Measurements from ENCODE around the gene PPFIBP1.
"Not testable (repeated sequence)": the region's sequence is repeated elsewhere in the genome, so short reads cannot be mapped to it uniquely, and the experiment has no call there.

The PPFIBP1 gene

DNA sequence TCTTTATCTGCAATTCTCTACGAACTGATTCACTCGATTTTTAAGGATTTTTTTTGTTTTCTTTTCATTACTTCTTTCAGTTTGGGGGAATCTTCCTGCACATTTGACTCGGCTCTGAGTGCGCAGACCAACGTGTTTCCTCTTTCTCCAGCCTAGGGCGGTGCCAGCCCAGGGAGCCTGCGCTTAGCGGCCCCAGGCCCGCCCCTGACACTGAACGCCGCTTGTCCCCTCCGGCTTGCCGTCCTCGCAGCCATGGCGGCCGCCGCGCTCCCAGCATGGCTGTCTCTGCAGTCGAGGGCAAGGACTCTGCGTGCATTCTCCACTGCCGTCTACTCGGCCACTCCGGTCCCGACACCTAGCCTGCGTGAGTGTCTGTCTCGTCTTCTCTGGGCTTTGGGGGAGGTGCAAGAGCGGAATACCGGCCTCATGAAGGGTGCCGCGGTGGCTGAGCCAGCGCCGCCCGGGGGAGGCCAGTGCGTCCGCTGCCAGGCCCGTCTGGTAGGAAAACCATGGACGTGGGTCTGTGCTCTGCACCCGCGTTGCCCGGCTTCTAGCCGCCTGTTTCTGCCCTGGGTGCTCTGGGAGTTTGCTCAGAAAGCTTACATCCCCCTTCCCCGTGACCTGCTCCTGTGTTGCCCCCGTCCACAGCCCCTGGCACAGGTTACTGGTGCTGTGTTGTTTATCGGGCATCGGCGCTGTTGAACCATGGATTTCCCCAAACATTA, 186.7 kb downstream of the PPFIBP1 start, which contains the start of gene MRPS35:
TSS of gene MRPS35 (plus strand) at position 241 of the 725 bp plus-strand sequence. CDS start at position 253, 12 bp downstream.
- peak; percentile 49 for DNase-seq (ENCODE audit: low spot score)

DNA sequence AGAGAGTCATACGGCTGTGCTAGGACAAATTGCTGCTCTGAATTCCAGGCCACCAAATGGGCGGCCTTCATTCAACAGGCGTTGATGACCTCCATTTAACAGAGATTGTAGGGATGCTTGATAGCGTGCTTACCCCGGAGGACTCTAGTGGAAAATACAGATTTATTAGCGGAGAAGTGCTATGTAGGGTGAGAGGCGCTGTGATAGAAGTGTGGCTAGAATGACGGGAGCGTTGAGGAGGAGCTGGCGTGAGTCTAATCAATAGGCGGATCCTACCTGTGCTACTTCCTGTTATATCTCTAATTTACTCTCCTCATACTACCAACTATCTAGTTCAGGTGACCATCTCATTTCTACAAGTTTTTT, 187.3 kb downstream of the PPFIBP1 start:
- DNase-seq (ENCODE audit: low spot score), result no peak

DNA sequence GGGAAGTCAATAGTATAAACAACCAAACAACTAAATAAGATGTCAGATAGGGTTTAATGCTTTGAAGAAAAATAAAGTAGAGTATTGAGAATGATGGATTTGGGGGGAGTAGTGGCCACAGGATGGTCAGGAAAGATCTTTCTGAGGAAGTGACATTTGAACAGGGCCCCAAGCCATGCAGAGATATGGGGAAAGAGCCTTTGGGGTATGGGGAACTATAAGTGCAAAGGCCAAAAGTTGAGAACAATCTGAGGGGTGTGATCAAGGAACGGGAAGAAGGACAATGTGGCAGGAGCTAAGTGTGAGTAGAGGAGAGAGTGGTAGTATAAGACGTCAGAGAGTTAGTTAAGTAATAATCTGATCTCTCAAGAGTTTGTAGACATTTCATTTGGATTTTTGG, 188.0 kb downstream of the PPFIBP1 start:
- DNase-seq (ENCODE audit: low spot score), result no peak

DNA sequence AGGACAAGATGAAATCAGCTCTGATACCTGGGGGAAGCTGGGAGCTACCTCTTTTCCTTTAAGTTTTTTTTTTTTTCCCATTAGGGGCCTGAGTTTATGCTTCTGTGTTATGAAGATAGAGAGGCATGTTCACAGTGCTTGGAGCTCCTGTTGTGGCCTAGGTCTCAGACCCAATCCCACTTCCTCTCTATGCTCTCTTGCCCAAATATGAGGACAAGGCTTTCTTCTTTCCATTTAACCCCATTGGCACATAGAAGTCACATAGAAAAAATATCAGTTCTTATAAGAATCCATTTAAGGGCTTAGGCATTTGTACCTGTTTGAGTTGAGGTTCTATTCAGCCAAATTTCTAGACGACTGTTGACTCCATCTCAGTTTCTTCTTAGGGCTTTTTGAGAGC, 199.2 kb downstream of the PPFIBP1 start:
- no peak for DNase-seq (ENCODE audit: low spot score)

DNA sequence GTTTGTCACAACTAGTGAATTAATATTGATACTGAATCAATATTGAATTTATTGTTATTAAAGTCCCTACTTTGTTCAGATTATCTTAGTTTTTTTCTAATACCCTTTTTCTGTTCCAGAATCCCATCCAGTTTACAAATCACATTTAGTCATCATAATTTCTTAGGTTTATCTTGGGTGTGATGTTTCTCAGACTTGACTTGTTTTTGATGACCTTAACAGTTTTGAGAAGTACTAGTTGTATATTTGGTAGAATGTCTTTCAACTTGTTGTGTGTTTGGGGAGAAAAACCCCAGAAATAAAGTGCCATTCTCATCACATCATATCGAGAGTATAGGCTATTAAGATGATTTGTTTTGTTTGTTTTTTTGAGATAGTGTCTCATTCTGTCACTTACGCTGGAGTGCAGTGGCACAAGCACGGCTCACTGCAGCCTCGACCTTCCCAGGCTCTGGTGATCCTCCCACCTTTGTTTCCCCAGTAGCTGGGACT, 206.1 kb downstream of the PPFIBP1 start:
- DNase-seq (ENCODE audit: low spot score), result no peak

DNA sequence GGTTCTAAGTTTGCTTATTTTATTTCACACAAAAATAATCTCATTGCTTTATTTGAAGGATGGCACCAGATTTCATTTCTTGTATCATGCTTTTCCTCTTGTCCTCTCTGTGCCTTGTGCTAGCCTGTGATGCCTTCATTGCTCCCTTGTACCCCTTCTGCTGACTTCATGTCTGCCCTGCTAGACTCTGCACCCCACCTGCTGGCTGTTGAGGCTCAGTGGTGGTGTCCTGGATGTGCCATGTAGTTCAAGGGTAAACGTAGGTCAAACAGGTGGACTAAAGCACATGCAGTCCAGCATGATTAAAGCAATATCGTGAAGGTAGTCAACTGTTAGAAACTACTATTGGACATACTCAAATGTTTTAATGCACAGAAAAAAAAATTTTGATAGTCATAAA, 208.3 kb downstream of the PPFIBP1 start:
- no peak for DNase-seq (ENCODE audit: low spot score)

DNA sequence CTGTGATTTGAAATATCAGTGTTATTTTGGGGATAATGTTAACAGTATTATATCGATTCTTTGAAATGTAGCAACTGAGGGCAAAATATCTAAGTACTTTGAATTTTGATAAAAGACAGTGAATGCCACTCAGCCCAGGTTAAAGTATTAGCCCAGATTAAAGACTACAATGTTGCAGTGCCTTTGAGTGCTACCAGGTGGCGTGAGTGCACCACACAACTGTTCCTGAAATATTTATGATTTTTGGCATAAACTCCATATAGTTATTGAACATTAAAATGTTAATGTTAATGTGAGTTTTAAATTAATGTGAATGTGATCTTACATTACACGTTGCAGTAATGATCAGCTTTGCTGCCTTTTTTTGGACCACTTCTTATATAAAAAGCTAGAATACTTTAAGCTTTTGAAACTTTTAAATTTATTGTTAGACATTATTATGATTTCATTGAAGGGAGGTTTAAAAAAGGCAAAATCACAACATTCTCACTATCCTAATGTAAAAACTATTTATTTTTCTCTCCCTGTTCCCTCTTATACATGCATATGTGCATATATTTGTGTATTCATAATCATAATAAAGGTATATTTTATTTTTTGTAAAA, 209.1 kb downstream of the PPFIBP1 start:
- no peak for DNase-seq (ENCODE audit: low spot score)

DNA sequence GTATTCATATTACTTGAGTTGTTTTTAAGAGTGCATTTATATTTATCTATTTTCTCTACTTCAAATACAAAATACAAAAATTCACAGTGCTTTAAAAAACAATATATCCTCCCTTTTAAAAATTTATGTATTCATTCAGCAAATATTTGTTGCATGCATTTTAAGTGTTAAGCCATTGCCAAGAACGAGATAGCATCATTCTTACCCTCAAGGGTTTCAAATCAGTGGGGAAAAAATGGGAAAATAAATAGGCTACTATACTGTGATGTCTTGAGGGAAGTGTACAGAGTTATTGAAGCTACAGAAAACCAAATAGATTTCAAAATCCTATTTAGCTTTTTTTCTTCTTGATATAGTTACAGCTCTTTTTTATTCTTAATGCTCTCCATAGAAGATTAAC, 209.8 kb downstream of the PPFIBP1 start:
- no peak for DNase-seq (ENCODE audit: low spot score)

DNA sequence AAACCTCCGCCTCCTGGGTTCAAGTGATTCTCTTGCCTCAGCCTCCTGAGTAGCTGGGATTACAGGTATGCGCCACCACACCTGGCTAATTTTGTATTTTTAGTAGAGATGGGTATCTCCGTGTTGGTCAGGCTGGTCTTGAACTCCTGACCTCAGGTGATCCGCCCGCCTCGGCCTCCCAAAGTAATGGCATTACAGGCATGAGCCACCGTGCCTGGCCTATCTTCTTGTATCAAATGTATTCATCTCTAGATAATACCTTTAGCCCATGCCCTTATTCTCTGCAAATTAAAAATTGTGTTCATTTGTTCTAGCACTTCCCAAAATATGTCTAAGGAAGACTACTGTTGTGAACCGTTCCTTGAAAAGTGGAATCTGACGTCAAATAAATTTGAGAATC, 210.3 kb downstream of the PPFIBP1 start:
- DNase-seq (ENCODE audit: low spot score), result not testable (repeated sequence)

DNA sequence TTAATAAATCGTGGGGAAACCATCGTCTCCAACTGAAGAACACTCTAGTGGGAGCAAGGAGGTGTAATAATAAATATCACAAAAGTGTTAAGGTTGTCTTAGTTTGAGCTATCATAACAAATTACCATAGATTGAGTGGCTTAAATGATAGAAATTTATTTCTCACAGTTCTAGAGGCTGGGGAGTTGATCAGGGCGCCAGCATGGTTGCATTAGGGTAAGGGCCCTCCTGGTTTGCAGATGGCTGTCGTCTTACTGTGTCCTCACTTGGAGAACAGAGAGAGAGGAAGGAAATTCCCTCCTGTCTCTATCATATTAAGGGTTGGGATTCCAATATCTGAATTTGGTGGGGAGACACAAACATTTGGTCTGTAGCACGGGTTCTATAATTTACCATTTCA, 219.6 kb downstream of the PPFIBP1 start:
- DNase-seq (ENCODE audit: low spot score), result no peak

All from COLO829 (cell line).